GM12878 (cell line): ENCODE measurements around the gene MAPKAP1. TPM values are rescaled to one million over a fixed set of nuclear protein-coding genes. Genes with fewer than 3 reads are reported as not detected.

Experiments
- ATAC-seq: fragments of 200-7000 bp; cut with Tn5 transposase; 3 replicates; pipeline ENCODE4 v1.9.1; 2020; ENCODE audit warnings: mild to moderate bottlenecking, moderate library complexity
- BruUV-seq: library from RNA; stranded (reverse); fragments of 400-500 nt; replicated peaks from 2 replicates; lab custom pipeline; 2021; lab: Mats Ljungman, UMichigan
- CTCF ChIA-PET: fragments of 300-600 bp; sonication (Branson Sonifier 250); formaldehyde crosslinking; extraction: SDS; loops from one replicate; lab custom pipeline; 2021; ENCODE audit warnings: inconsistent platforms; lab: Yijun Ruan, JAX
- POLR2A ChIA-PET: fragments of 350-600 bp; formaldehyde crosslinking; extraction: SDS; loops from one replicate; lab custom pipeline; 2021; ENCODE audit warnings: inconsistent platforms; lab: Charles Lee
- RAD21 ChIA-PET: fragments of 300-600 bp; sonication (Branson Sonifier 250); formaldehyde crosslinking; loops from one replicate; lab custom pipeline; 2023; ENCODE audit warnings: antibody characterized with exemption; ENCODE audit not compliant: unreplicated experiment; lab: Charles Lee
- SMC1A ChIA-PET: fragments of 300-600 bp; sonication (Branson Sonifier 250); formaldehyde crosslinking; loops from one replicate; lab custom pipeline; 2023; ENCODE audit not compliant: unreplicated experiment, uncharacterized antibody; lab: Charles Lee
- DNase-seq: peaks from one replicate; pipeline ENCODE4 v3.0.0-alpha.2; 2011; ENCODE audit warnings: low read depth, low spot score
- FAIRE-seq: peaks from 3 replicates; lab custom pipeline; 2011; peaks lifted over from hg19 to GRCh38; lab: Jason Lieb, UNC
- H2AFZ ChIP-seq: 2 replicates; pipeline ENCODE4 v1.6.0; 2011; ENCODE audit warnings: low read depth, low read length, control low read depth; ENCODE audit not compliant: control insufficient read depth
- H3K27ac ChIP-seq: 2 replicates; pipeline ENCODE4 v1.5.1; 2011; ENCODE audit warnings: control low read depth; ENCODE audit not compliant: control insufficient read depth, insufficient read depth
- H3K27me3 ChIP-seq, 2 experiments: replicated peaks in 1 of 2; 2 replicates each; pipeline versions ENCODE4 v1.6.0 to v1.6.1; 2011; ENCODE audit warnings: low read length in 1 of 2; ENCODE audit not compliant: control insufficient read depth in 2 of 2, insufficient read depth in 2 of 2
- H3K36me3 ChIP-seq, 2 experiments: 2 replicates each; pipeline ENCODE4 v1.5.1; 2011; ENCODE audit warnings: low read length in 1 of 2; ENCODE audit not compliant: control insufficient read depth in 2 of 2, insufficient read depth in 2 of 2
- H3K4me1 ChIP-seq: 2 replicates; pipeline ENCODE4 v1.6.1; 2011; ENCODE audit warnings: mild to moderate bottlenecking, low read length, moderate library complexity, mixed read lengths; ENCODE audit not compliant: control insufficient read depth, insufficient read depth
- H3K4me2 ChIP-seq: 2 replicates; pipeline ENCODE4 v1.6.0; 2011; ENCODE audit warnings: control low read depth; ENCODE audit not compliant: control insufficient read depth, insufficient read depth
- H3K4me3 ChIP-seq: fragments of 200-600 bp; sonication (generic); 2 replicates; pipeline ENCODE4 v1.5.1; 2016
- H3K79me2 ChIP-seq: 2 replicates; pipeline ENCODE4 v1.6.0; 2011; ENCODE audit warnings: low read length; ENCODE audit not compliant: control insufficient read depth, insufficient read depth
- H3K9ac ChIP-seq: 2 replicates; pipeline ENCODE4 v1.8.0; 2011; ENCODE audit warnings: low read length, control low read depth, mixed read lengths; ENCODE audit not compliant: control insufficient read depth, insufficient read depth
- H3K9me3 ChIP-seq: replicated peaks from 3 replicates; pipeline ENCODE4 v1.5.1; 2011; ENCODE audit warnings: mild to moderate bottlenecking, low read length; ENCODE audit not compliant: control insufficient read depth, insufficient read depth
- H4K20me1 ChIP-seq: 2 replicates; pipeline ENCODE4 v1.6.0; 2011; ENCODE audit not compliant: control insufficient read depth, insufficient read depth
- ASH2L ChIP-seq: fragments of 300-600, 200-600 bp; sonication (generic); IDR thresholded peaks from 2 replicates; pipeline ENCODE4 v1.6.1; 2017; ENCODE audit warnings: low read depth, mild to moderate bottlenecking, borderline replicate concordance
- ATF7 ChIP-seq: fragments of 450-650 bp; IDR thresholded peaks from 2 replicates; pipeline ENCODE4 v1.6.1; 2016; ENCODE audit warnings: low read depth, mild to moderate bottlenecking
- BHLHE40 ChIP-seq, 2 experiments: fragments of 450-650 bp in 1 of 2; IDR thresholded peaks; 2 replicates each; pipeline ENCODE4 v1.6.1; 2011 to 2017; ENCODE audit warnings: low read depth in 2 of 2, borderline replicate concordance in 1 of 2, improper control_type of control experiment in 1 of 2, low read length in 1 of 2, mild to moderate bottlenecking in 1 of 2
- CREB1 ChIP-seq: IDR thresholded peaks from 2 replicates; pipeline ENCODE4 v1.6.1; 2012; ENCODE audit warnings: low read depth, mild to moderate bottlenecking, inconsistent platforms
- FOS ChIP-seq: IDR thresholded peaks from 3 replicates; pipeline ENCODE4 v1.6.1; 2011; ENCODE audit warnings: borderline replicate concordance; ENCODE audit not compliant: insufficient read length; ENCODE audit errors: extremely low read depth
- HDGF ChIP-seq: fragments of 450-650 bp; IDR thresholded peaks from 2 replicates; pipeline ENCODE4 v1.6.1; 2016; ENCODE audit warnings: antibody characterized with exemption
- IRF3 ChIP-seq: fragments of 450-650 bp; IDR thresholded peaks from 2 replicates; pipeline ENCODE4 v1.6.1; 2014; ENCODE audit warnings: mild to moderate bottlenecking
- JUNB ChIP-seq: IDR thresholded peaks from 2 replicates; pipeline ENCODE4 v1.6.1; 2016; ENCODE audit warnings: antibody characterized with exemption, mild to moderate bottlenecking
- KAT2A ChIP-seq: conservative IDR thresholded peaks from 2 replicates; pipeline ENCODE4 v1.6.1; 2011; ENCODE audit warnings: low read depth, low read length; ENCODE audit not compliant: control insufficient read depth
- MEF2A ChIP-seq: IDR thresholded peaks from 2 replicates; pipeline ENCODE4 v1.6.1; 2011; ENCODE audit warnings: low read depth, mild to moderate bottlenecking, low read length, moderate library complexity; ENCODE audit not compliant: insufficient read depth
- MXI1 ChIP-seq: fragments of 150-350 bp; IDR thresholded peaks from 2 replicates; pipeline ENCODE4 v1.6.1; 2011; ENCODE audit warnings: low read depth, mild to moderate bottlenecking, inconsistent platforms, low read length, improper control_type of control experiment
- MYB ChIP-seq: fragments of 150-350 bp; IDR thresholded peaks from 2 replicates; pipeline ENCODE4 v1.6.1; 2014; ENCODE audit warnings: mild to moderate bottlenecking, low read depth, low read length, borderline replicate concordance
- PML ChIP-seq: IDR thresholded peaks from 2 replicates; pipeline ENCODE4 v1.6.1; 2012; ENCODE audit warnings: low read length, inconsistent platforms
- RUNX3 ChIP-seq: IDR thresholded peaks from 2 replicates; pipeline ENCODE4 v1.6.1; 2012; ENCODE audit warnings: low read length, inconsistent platforms
- SMAD5 ChIP-seq: IDR thresholded peaks from 2 replicates; pipeline ENCODE4 v1.6.1; 2016; ENCODE audit warnings: antibody characterized with exemption, low read depth
- ZNF217 ChIP-seq: fragments of 450-650 bp; IDR thresholded peaks from 2 replicates; pipeline ENCODE4 v1.6.1; 2017; ENCODE audit warnings: antibody characterized with exemption, mild to moderate bottlenecking
- WGBS: methylation state at CpG from one replicate; pipeline ENCODE4 v1.1.6; 2016; ENCODE audit warnings: low lambda C conversion rate; ENCODE audit not compliant: insufficient replicate concordance, insufficient coverage; ENCODE audit errors: missing lambda C conversion rate; 5-methylcytosine and 5-hydroxymethylcytosine counted together
- in situ Hi-C: fragments of 300-500 bp; cut with MboI; formaldehyde crosslinking; loops from 9 replicates; pipeline ENCODE4 v1.14.3; 2018; ENCODE audit warnings: mixed read lengths
- intact Hi-C: fragments of 100-400 bp; cut with micrococcal nuclease; formaldehyde crosslinking; loops from one replicate; pipeline ENCODE4 v1.14.2; 2022; ENCODE audit not compliant: unreplicated experiment
- polyA plus RNA-seq, 11 experiments: library from polyadenylated mRNA; depleted of rRNA in 4 of 11; unstranded in 6 of 11; stranded (reverse) in 5 of 11; fragments of >200 nt; fragmentation: Nextera tagmentation in 4 of 11; fragmentation: Illumina TruSeq in 1 of 11; extraction: Ambion mirVana in 4 of 11; extraction: Trizol in 1 of 11; gene quantifications; 1 replicate in 1 of 11; 2 replicates in 10 of 11; pipeline versions ENCODE4 v1.2.1 to v1.2.3, GENCODE V29; 2011 to 2016; ENCODE audit warnings: inconsistent platforms in 2 of 11, missing spikeins in 2 of 11, low read depth in 1 of 11
- total RNA-seq, 4 experiments: library from RNA; depleted of rRNA in 3 of 4; stranded (reverse); fragments of >200 nt in 3 of 4; fragmentation: Illumina TruSeq in 1 of 4; extraction: Trizol in 1 of 4; gene quantifications; 2 replicates each; pipeline versions ENCODE4 v1.2.1 to v1.2.3, GENCODE V29; 2013 to 2021
- TF ChIP-seq, protein P1 (sequence below): IDR thresholded peaks from 2 replicates; pipeline ENCODE4 v1.6.1; 2011; ENCODE audit warnings: low read depth, mild to moderate bottlenecking, low read length, moderate library complexity, borderline replicate concordance; ENCODE audit errors: extremely low read depth
- TF ChIP-seq, protein P2 (sequence below): fragments of 450-650 bp; IDR thresholded peaks from 2 replicates; pipeline ENCODE4 v1.6.1; 2017; ENCODE audit warnings: mild to moderate bottlenecking, moderate library complexity
- TF ChIP-seq, protein P3 (sequence below): fragments of 450-650 bp; IDR thresholded peaks from 2 replicates; pipeline ENCODE4 v1.6.1; 2017; ENCODE audit warnings: mild to moderate bottlenecking

Gene MAPKAP1
- total and polyA plus RNA-seq, 10 of the 15 experiments (the other 5 are each of a cell fraction or from before 2014, with no cell fraction given) = 5.1 to 188 (median 105) TPM

GRCh38 chr9:125517577-125517976, 189.4 kb downstream of the MAPKAP1 start:
- Histone ChIP-seq H3K79me2 (peaks cover 7% of the 10 kb centered on the region), H4K20me1 (no peaks in the 10 kb centered on the region), H2AFZ (no peak overlapping the region), H3K4me1 (peaks cover 23% of the 10 kb centered on the region), H3K27me3 (no peaks in the 10 kb centered on the region), H3K36me3 (peaks cover 3 to 6% of the 10 kb centered on the region in 2 experiments; a peak in 3 of 4 replicates), H3K4me2 (no peak overlapping the region), H3K27ac (no peak overlapping the region), H3K4me3 (no peak overlapping the region), H3K9me3 (no peaks in the 10 kb centered on the region), H3K9ac (no peak overlapping the region)
- ChIA-PET RAD21 (no interaction called here), SMC1A (interaction anchor here (0.6 to 1.3 kb wide), 3 partner anchors 12 to 26 kb away, joined by 3 to 6 read pairs (median 3); no protein-coding TSS in a partner anchor), CTCF (interaction anchor here (1.5 kb wide), 1 partner anchor 34 kb away, joined by 5 read pairs; no protein-coding TSS in a partner anchor), POLR2A (interaction anchor here (2.1 kb wide), 1 partner anchor 12 kb away, joined by 15 read pairs; no protein-coding TSS in a partner anchor)
- intact Hi-C loops (no loop called here), in situ Hi-C loops (no loop called here)
- no peak for FAIRE-seq
- TF ChIP-seq ASH2L = no peak
- TF ChIP-seq, protein P1, sequence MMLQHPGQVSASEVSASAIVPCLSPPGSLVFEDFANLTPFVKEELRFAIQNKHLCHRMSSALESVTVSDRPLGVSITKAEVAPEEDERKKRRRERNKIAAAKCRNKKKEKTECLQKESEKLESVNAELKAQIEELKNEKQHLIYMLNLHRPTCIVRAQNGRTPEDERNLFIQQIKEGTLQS = no peak
- TF ChIP-seq SMAD5 = no peak
- TF ChIP-seq RUNX3 = no peak
- no peak for TF ChIP-seq IRF3
- TF ChIP-seq ZNF217 = no peak
- TF ChIP-seq, protein P2, sequence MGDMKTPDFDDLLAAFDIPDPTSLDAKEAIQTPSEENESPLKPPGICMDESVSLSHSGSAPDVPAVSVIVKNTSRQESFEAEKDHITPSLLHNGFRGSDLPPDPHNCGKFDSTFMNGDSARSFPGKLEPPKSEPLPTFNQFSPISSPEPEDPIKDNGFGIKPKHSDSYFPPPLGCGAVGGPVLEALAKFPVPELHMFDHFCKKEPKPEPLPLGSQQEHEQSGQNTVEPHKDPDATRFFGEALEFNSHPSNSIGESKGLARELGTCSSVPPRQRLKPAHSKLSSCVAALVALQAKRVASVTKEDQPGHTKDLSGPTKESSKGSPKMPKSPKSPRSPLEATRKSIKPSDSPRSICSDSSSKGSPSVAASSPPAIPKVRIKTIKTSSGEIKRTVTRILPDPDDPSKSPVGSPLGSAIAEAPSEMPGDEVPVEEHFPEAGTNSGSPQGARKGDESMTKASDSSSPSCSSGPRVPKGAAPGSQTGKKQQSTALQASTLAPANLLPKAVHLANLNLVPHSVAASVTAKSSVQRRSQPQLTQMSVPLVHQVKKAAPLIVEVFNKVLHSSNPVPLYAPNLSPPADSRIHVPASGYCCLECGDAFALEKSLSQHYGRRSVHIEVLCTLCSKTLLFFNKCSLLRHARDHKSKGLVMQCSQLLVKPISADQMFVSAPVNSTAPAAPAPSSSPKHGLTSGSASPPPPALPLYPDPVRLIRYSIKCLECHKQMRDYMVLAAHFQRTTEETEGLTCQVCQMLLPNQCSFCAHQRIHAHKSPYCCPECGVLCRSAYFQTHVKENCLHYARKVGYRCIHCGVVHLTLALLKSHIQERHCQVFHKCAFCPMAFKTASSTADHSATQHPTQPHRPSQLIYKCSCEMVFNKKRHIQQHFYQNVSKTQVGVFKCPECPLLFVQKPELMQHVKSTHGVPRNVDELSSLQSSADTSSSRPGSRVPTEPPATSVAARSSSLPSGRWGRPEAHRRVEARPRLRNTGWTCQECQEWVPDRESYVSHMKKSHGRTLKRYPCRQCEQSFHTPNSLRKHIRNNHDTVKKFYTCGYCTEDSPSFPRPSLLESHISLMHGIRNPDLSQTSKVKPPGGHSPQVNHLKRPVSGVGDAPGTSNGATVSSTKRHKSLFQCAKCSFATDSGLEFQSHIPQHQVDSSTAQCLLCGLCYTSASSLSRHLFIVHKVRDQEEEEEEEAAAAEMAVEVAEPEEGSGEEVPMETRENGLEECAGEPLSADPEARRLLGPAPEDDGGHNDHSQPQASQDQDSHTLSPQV = no peak
- no peak for TF ChIP-seq MEF2A
- TF ChIP-seq PML = no peak
- TF ChIP-seq BHLHE40 (IDR thresholded peaks at IDR 0.05; ENCODE audit: borderline replicate concordance in 1 of 2, low read depth in 2 of 2, low read length in 1 of 2) = no peak
- no peak for TF ChIP-seq CREB1
- TF ChIP-seq ATF7 = no peak
- no peak for TF ChIP-seq MXI1
- TF ChIP-seq FOS = no peak
- no peak for TF ChIP-seq KAT2A
- TF ChIP-seq, protein P3, sequence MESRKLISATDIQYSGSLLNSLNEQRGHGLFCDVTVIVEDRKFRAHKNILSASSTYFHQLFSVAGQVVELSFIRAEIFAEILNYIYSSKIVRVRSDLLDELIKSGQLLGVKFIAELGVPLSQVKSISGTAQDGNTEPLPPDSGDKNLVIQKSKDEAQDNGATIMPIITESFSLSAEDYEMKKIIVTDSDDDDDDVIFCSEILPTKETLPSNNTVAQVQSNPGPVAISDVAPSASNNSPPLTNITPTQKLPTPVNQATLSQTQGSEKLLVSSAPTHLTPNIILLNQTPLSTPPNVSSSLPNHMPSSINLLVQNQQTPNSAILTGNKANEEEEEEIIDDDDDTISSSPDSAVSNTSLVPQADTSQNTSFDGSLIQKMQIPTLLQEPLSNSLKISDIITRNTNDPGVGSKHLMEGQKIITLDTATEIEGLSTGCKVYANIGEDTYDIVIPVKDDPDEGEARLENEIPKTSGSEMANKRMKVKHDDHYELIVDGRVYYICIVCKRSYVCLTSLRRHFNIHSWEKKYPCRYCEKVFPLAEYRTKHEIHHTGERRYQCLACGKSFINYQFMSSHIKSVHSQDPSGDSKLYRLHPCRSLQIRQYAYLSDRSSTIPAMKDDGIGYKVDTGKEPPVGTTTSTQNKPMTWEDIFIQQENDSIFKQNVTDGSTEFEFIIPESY = no peak
- TF ChIP-seq MYB = no peak
- TF ChIP-seq JUNB = no peak
- no peak for TF ChIP-seq HDGF
- 95% methylated on average over 4 of the region's 4 CpGs for WGBS
- BruUV-seq = no TSS peak
- no peak for ATAC-seq
- DNase-seq = no peak
